Measurements from ENCODE around the gene GRWD1.

- TF ChIP-seq CTCF (IDR thresholded peaks at IDR 0.05) = peak in 5 of 6 experiments; percentile 15 to 56 (median 38)
- no peak for TF ChIP-seq POLR2AphosphoS5 (IDR thresholded peaks at IDR 0.05)
- no peak for TF ChIP-seq EP300 (IDR thresholded peaks at IDR 0.05)
- no peak for TF ChIP-seq POLR2A (IDR thresholded peaks at IDR 0.05)
Measured at GRCh38 chr19:48445256-48445605, 552 bp upstream of the GRWD1 start.
